SK-N-SH (cell line): Measurements from ENCODE around the gene CMBL. TPM values are rescaled to one million over a fixed set of nuclear protein-coding genes. Genes with fewer than 3 reads are reported as not detected.

Source experiments
- CTCF ChIA-PET: fragments of 300-600, 350-600 bp; formaldehyde crosslinking; extraction: SDS; loops from one replicate; lab custom pipeline; 2021; lab: Yijun Ruan, JAX
- POLR2A ChIA-PET: fragments of 350-600 bp; sonication (Branson Sonifier 250); formaldehyde crosslinking; extraction: SDS; loops from one replicate; lab custom pipeline; 2020; ENCODE audit warnings: antibody characterized with exemption, inconsistent platforms; lab: Yijun Ruan, JAX
- DNase-seq: peaks from one replicate; pipeline ENCODE4 v3.0.0; 2012
- H2AFZ ChIP-seq: fragments of 200-600 bp; sonication (generic); 2 replicates; pipeline ENCODE4 v1.8.1; 2016; ENCODE audit warnings: antibody characterized with exemption, mild to moderate bottlenecking, low read depth
- H3F3A ChIP-seq: fragments of 200-600 bp; sonication (generic); replicated peaks from 2 replicates; pipeline ENCODE3; 2016; ENCODE audit warnings: antibody characterized with exemption, mild to moderate bottlenecking; ENCODE audit not compliant: insufficient read depth
- H3K27ac ChIP-seq, 2 experiments: fragments of 200-500 bp in 1 of 2; fragments of 200-600 bp in 1 of 2; sonication (Bioruptor generic) in 1 of 2; sonication (generic), shearing (Covaris generic) in 1 of 2; 2 replicates each; pipeline versions ENCODE4 v1.5.1 to v1.6.1; 2014 to 2016; ENCODE audit warnings: low read depth in 2 of 2, inconsistent platforms in 1 of 2, low read length in 1 of 2, mild to moderate bottlenecking in 1 of 2, mixed read lengths in 1 of 2
- H3K27me3 ChIP-seq: fragments of 200-600 bp; sonication (generic), shearing (Covaris generic); 2 replicates; pipeline ENCODE4 v1.6.1; 2016; ENCODE audit warnings: mixed run types; ENCODE audit not compliant: insufficient read depth
- H3K36me3 ChIP-seq, 2 experiments: fragments of 200-500 bp in 1 of 2; fragments of 200-600 bp in 1 of 2; sonication (Bioruptor generic) in 1 of 2; sonication (generic) in 1 of 2; replicated peaks in 1 of 2; 2 replicates each; pipeline versions ENCODE3 to v1.5.1; 2014 to 2016; ENCODE audit warnings: low read length in 1 of 2, mild to moderate bottlenecking in 1 of 2; ENCODE audit not compliant: insufficient read depth in 2 of 2, control insufficient read depth in 1 of 2
- H3K4me1 ChIP-seq, 2 experiments: fragments of 200-500 bp in 1 of 2; fragments of 200-600 bp in 1 of 2; sonication (Bioruptor generic) in 1 of 2; sonication (generic), shearing (Covaris generic) in 1 of 2; 2 replicates each; pipeline versions ENCODE4 v1.5.1 to v1.6.1; 2014 to 2016; ENCODE audit warnings: low read depth in 1 of 2, low read length in 1 of 2, mixed run types in 1 of 2; ENCODE audit not compliant: insufficient read depth in 2 of 2, control insufficient read depth in 1 of 2
- H3K4me2 ChIP-seq: fragments of 200-600 bp; sonication (generic), shearing (Covaris generic); 2 replicates; pipeline ENCODE4 v1.6.1; 2017; ENCODE audit warnings: mixed run types
- H3K4me3 ChIP-seq, 2 experiments: fragments of 200-500 bp in 1 of 2; fragments of 200-600 bp in 1 of 2; sonication (Bioruptor generic) in 1 of 2; sonication (generic), shearing (Covaris generic) in 1 of 2; 2 replicates each; pipeline versions ENCODE4 v1.5.1 to v1.8.1; 2014 to 2016; ENCODE audit warnings: low read depth in 2 of 2, inconsistent platforms in 1 of 2, low read length in 1 of 2, mild to moderate bottlenecking in 1 of 2, mixed read lengths in 1 of 2, moderate library complexity in 1 of 2
- H3K79me2 ChIP-seq: fragments of 200-600 bp; sonication (generic); 2 replicates; pipeline ENCODE4 v1.8.1; 2017; ENCODE audit warnings: mild to moderate bottlenecking; ENCODE audit not compliant: insufficient read depth
- H3K9ac ChIP-seq: fragments of 200-600 bp; sonication (generic); 2 replicates; pipeline ENCODE4 v1.6.1; 2017; ENCODE audit warnings: mixed run types
- H3K9me2 ChIP-seq: fragments of 200-600 bp; sonication (generic); 2 replicates; pipeline ENCODE4 v1.6.1; 2017; ENCODE audit warnings: mixed run types
- H3K9me3 ChIP-seq: fragments of 200-600 bp; sonication (generic); 2 replicates; pipeline ENCODE4 v1.6.1; 2017; ENCODE audit warnings: mixed run types, mild to moderate bottlenecking, moderate library complexity
- H4K20me1 ChIP-seq: fragments of 200-600 bp; sonication (generic); 2 replicates; pipeline ENCODE4 v1.6.1; 2017; ENCODE audit warnings: mild to moderate bottlenecking, mixed run types; ENCODE audit not compliant: insufficient read depth
- EP300 ChIP-seq, 2 experiments: IDR thresholded peaks; 2 replicates each; pipeline versions ENCODE4 v1.4.0 to v1.6.1; 2012; ENCODE audit warnings: borderline replicate concordance in 1 of 2, low read depth in 1 of 2, low read length in 1 of 2
- EZH2phosphoT487 ChIP-seq: fragments of 200-600 bp; sonication (generic); IDR thresholded peaks from 2 replicates; pipeline ENCODE4 v1.6.1; 2017; ENCODE audit warnings: low read depth, mixed run types, mild to moderate bottlenecking, antibody characterized with exemption, moderate library complexity, borderline replicate concordance
- GABPA ChIP-seq: IDR thresholded peaks from 2 replicates; pipeline ENCODE4 v1.4.0; 2012; ENCODE audit warnings: low read depth, mild to moderate bottlenecking
- MEF2A ChIP-seq: IDR thresholded peaks from 2 replicates; pipeline ENCODE4 v1.4.0; 2012; ENCODE audit warnings: low read depth, borderline replicate concordance
- NFIC ChIP-seq: IDR thresholded peaks from 2 replicates; pipeline ENCODE4 v1.4.0; 2012; ENCODE audit warnings: borderline replicate concordance
- POLR2AphosphoS5 ChIP-seq: IDR thresholded peaks from 2 replicates; pipeline ENCODE4 v1.6.1; 2012; ENCODE audit warnings: low read depth, low read length
- RFX5 ChIP-seq: IDR thresholded peaks from 2 replicates; pipeline ENCODE4 v1.6.1; 2012; ENCODE audit warnings: mild to moderate bottlenecking, improper control_type of control experiment, low read length
- SMC3 ChIP-seq: IDR thresholded peaks from 2 replicates; pipeline ENCODE4 v1.6.1; 2012; ENCODE audit warnings: low read depth, low read length, improper control_type of control experiment
- TAF1 ChIP-seq: IDR thresholded peaks from 2 replicates; pipeline ENCODE4 v1.6.1; 2012; ENCODE audit warnings: low read depth, mild to moderate bottlenecking, low read length, moderate library complexity, borderline replicate concordance
- TEAD4 ChIP-seq: IDR thresholded peaks from 2 replicates; pipeline ENCODE4 v1.4.0; 2012; ENCODE audit warnings: mild to moderate bottlenecking, borderline replicate concordance; ENCODE audit not compliant: insufficient read depth
- WGBS: methylation state at CpG from one replicate; pipeline ENCODE4 v1.1.6; 2017; ENCODE audit warnings: low lambda C conversion rate; 5-methylcytosine and 5-hydroxymethylcytosine counted together
- polyA plus RNA-seq, 3 experiments: library from polyadenylated mRNA; depleted of rRNA; stranded (reverse); fragments of >200 nt; gene quantifications; 2 replicates each; pipeline ENCODE4 v1.2.3, GENCODE V29; 2012
- TF ChIP-seq, protein P1 (sequence below): fragments of 150-350 bp; IDR thresholded peaks from 2 replicates; pipeline ENCODE4 v1.6.1; 2016; ENCODE audit warnings: mild to moderate bottlenecking, low read depth, low read length
- TF ChIP-seq, protein P2 (sequence below): IDR thresholded peaks from 2 replicates; pipeline ENCODE4 v1.4.0; 2012; ENCODE audit warnings: low read depth, borderline replicate concordance
- TF ChIP-seq, protein P3 (sequence below): IDR thresholded peaks from 2 replicates; pipeline ENCODE4 v1.4.0; 2012; ENCODE audit warnings: low read depth
- TF ChIP-seq, protein P4 (sequence below): IDR thresholded peaks from 2 replicates; pipeline ENCODE4 v1.4.0; 2012; ENCODE audit warnings: low read depth, borderline replicate concordance

Gene CMBL
- polyA plus RNA-seq, 1 of the 3 experiments (the other 2 are of a cell fraction) = 61.0 TPM

DNA sequence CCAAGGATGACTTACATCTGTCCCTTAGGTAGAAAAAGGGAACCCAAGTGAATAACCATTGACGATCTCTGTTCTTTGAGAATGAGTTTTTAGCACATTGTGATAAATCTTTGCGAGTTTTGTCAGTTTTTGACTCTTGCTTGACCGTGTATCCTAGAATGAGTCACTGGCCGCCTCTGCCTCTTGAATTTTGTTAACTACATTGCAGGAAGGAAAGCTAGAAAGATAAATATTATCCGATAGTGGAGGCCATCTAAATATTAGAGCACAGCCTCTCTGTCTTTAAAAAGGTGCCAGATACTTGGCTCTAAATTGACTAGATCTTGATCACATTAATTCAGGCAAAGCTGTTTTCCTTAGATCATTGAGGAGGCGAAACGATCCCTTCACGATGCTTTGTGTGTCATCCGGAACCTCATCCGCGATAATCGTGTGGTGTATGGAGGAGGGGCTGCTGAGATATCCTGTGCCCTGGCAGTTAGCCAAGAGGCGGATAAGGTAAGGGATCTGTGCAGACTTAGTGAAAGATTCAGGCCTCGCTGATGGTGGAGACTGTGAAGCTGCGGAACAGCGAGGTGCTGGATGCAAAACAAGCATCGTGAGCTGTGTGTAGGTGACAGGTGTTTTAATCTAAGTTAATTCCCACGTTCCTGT is 45.5 kb downstream of the CMBL start:
- Histone ChIP-seq H3K79me2 (peaks cover 25% of the 10 kb centered on the region; the same call in 1 of the 2 replicates), H3K9ac (no peak overlapping the region), H3K4me2 (no peak overlapping the region), H3K4me1 (no peaks in the 10 kb centered on the region), H3K9me3 (no peaks in the 10 kb centered on the region), H3K4me3 (no peak overlapping the region), H4K20me1 (peaks cover 18% of the 10 kb centered on the region), H3F3A (peaks cover 43% of the 10 kb centered on the region), H3K36me3 (peaks cover 61 to 88% of the 10 kb centered on the region in 2 experiments), H2AFZ (no peak overlapping the region), H3K27ac (no peak overlapping the region), H3K27me3 (no peaks in the 10 kb centered on the region), H3K9me2 (no peaks in the 10 kb centered on the region)
- CTCF ChIA-PET = interaction anchor here (4.7 kb wide), 1 partner anchor 21 kb away, joined by 21 read pairs; no protein-coding TSS in a partner anchor
- POLR2A ChIA-PET = interaction anchor here (0.7 kb wide), 1 partner anchor 13 kb away, joined by 4 read pairs; the partner anchor contains the start of genes ATPSCKMT and CCT5
- 82% methylated on average over 18 of the region's 18 CpGs for WGBS
- no peak for DNase-seq
- no peak for TF ChIP-seq SMC3
- TF ChIP-seq, protein P1, sequence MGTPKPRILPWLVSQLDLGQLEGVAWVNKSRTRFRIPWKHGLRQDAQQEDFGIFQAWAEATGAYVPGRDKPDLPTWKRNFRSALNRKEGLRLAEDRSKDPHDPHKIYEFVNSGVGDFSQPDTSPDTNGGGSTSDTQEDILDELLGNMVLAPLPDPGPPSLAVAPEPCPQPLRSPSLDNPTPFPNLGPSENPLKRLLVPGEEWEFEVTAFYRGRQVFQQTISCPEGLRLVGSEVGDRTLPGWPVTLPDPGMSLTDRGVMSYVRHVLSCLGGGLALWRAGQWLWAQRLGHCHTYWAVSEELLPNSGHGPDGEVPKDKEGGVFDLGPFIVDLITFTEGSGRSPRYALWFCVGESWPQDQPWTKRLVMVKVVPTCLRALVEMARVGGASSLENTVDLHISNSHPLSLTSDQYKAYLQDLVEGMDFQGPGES = no peak
- TF ChIP-seq NFIC = peak; percentile 10; the same call in 1 of the 2 replicates

DNA sequence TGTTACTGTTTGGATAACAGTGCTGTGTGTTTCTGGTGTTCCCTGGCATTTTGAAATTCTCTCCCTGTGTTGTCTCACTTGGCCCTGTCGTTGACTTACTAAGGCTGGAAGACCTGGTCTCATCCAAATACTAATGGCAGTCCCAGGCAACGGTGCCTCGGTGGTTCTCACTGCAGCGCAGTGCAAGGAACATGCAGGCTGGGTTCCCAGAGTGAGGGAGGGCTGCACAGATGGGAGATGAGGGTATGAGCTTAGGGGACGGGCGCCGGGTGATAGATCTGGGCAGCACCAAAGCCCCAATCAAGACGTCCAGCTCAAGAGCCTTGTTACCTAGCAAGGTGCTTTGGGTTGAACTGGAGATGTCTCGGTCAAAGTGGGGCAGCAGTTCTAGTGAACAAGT is 46.6 kb downstream of the CMBL start:
- H2AFZ ChIP-seq = no peak overlapping the region
- 80% methylated on average over 5 of the region's 9 CpGs for WGBS
- H3K9me3 ChIP-seq = no peaks in the 10 kb centered on the region
- no peaks in the 10 kb centered on the region for H3K27me3 ChIP-seq
- H3K4me1 ChIP-seq = no peaks in the 10 kb centered on the region
- no peak for DNase-seq
- CTCF ChIA-PET = interaction anchor here (1.2 kb wide), 1 partner anchor 8 kb away, joined by 3 read pairs; no protein-coding TSS in a partner anchor
- no peak overlapping the region for H3K27ac ChIP-seq
- H3K9ac ChIP-seq = no peak overlapping the region
- peaks cover 35% of the 10 kb centered on the region for H3F3A ChIP-seq
- H3K9me2 ChIP-seq = no peaks in the 10 kb centered on the region
- POLR2A ChIA-PET = no interaction called here
- H3K36me3 ChIP-seq = peaks cover 73 to 97% of the 10 kb centered on the region in 2 experiments
- no peak for TF ChIP-seq MEF2A
- TF ChIP-seq, all 33 proteins: peak for 0
- Histone ChIP-seq H3K4me2 (no peak overlapping the region), H3K4me3 (no peak overlapping the region), H3K79me2 (peaks cover 37% of the 10 kb centered on the region), H4K20me1 (peaks cover 29% of the 10 kb centered on the region)

DNA sequence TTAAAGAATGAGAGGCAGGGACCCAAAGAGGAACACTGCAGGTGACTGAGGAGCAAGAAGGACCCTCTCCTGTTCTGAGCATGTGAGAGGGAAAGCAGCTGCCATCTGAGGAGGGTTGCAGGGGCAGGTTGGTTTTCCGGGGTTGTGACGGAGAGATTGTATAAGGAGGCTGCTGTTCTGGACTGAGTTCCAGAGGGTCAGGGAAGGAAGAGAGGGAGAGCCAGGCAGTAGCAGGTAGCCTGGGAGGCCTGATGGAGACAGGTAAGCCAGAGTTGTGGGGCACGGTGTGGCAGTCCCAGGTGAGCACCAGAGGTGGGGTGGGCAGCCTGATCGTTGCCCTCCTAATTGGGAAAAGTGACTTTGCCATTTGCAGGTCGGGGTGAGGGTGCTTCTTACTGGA is 47.8 kb downstream of the CMBL start:
- Histone ChIP-seq H3K9ac (no peak overlapping the region), H3K4me1 (no peaks in the 10 kb centered on the region), H3K9me2 (no peaks in the 10 kb centered on the region), H3K27me3 (no peaks in the 10 kb centered on the region), H3K4me3 (no peak overlapping the region), H3K79me2 (peaks cover 48% of the 10 kb centered on the region), H3F3A (peaks cover 29% of the 10 kb centered on the region), H3K27ac (no peak overlapping the region), H3K4me2 (no peak overlapping the region), H4K20me1 (peaks cover 38% of the 10 kb centered on the region), H3K36me3 (peaks cover 84 to 98% of the 10 kb centered on the region in 2 experiments), H3K9me3 (no peaks in the 10 kb centered on the region), H2AFZ (no peak overlapping the region)
- ChIA-PET POLR2A (no interaction called here), CTCF (interaction anchor here (1.9 kb wide), 1 partner anchor 24 kb away, joined by 7 read pairs; no protein-coding TSS in a partner anchor)
- WGBS = 96% methylated on average over 5 of the region's 5 CpGs
- DNase-seq = no peak
- TF ChIP-seq, protein P2, sequence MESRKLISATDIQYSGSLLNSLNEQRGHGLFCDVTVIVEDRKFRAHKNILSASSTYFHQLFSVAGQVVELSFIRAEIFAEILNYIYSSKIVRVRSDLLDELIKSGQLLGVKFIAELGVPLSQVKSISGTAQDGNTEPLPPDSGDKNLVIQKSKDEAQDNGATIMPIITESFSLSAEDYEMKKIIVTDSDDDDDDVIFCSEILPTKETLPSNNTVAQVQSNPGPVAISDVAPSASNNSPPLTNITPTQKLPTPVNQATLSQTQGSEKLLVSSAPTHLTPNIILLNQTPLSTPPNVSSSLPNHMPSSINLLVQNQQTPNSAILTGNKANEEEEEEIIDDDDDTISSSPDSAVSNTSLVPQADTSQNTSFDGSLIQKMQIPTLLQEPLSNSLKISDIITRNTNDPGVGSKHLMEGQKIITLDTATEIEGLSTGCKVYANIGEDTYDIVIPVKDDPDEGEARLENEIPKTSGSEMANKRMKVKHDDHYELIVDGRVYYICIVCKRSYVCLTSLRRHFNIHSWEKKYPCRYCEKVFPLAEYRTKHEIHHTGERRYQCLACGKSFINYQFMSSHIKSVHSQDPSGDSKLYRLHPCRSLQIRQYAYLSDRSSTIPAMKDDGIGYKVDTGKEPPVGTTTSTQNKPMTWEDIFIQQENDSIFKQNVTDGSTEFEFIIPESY = no peak
- TF ChIP-seq, protein P3, sequence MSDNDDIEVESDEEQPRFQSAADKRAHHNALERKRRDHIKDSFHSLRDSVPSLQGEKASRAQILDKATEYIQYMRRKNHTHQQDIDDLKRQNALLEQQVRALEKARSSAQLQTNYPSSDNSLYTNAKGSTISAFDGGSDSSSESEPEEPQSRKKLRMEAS = no peak
- TF ChIP-seq, protein P4, sequence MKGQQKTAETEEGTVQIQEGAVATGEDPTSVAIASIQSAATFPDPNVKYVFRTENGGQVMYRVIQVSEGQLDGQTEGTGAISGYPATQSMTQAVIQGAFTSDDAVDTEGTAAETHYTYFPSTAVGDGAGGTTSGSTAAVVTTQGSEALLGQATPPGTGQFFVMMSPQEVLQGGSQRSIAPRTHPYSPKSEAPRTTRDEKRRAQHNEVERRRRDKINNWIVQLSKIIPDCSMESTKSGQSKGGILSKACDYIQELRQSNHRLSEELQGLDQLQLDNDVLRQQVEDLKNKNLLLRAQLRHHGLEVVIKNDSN = no peak
- no peak for TF ChIP-seq EP300 (IDR thresholded peaks at IDR 0.05; ENCODE audit: borderline replicate concordance in 1 of 2, low read depth in 1 of 2, low read length in 1 of 2)
- TF ChIP-seq EZH2phosphoT487 = no peak
- TF ChIP-seq RFX5 = no peak
- TF ChIP-seq TEAD4 = no peak
- TF ChIP-seq GABPA = no peak
- TF ChIP-seq SMC3 = no peak
- TF ChIP-seq POLR2AphosphoS5 = no peak
- TF ChIP-seq, protein P1 = no peak
- no peak for TF ChIP-seq TAF1
- no peak for TF ChIP-seq NFIC
